HUES48 (cell line): ENCODE results near the gene KCNB1.
A peak's percentile ranks its signal among the peaks of the same experiment; 100 is the strongest.

Experiments
- H3K27ac ChIP-seq: one replicate; pipeline ENCODE4 v1.7.0; 2013; ENCODE audit warnings: low read depth, low read length, inconsistent platforms
- H3K27me3 ChIP-seq: 2 replicates; pipeline ENCODE4 v1.6.1; 2013; ENCODE audit warnings: mild to moderate bottlenecking, low read length; ENCODE audit not compliant: control insufficient read depth, insufficient read depth
- H3K36me3 ChIP-seq: 2 replicates; pipeline ENCODE4 v1.6.1; 2013; ENCODE audit warnings: low read length; ENCODE audit not compliant: control insufficient read depth, insufficient read depth
- H3K4me1 ChIP-seq: 2 replicates; pipeline ENCODE4 v1.6.1; 2013; ENCODE audit warnings: mild to moderate bottlenecking, low read length; ENCODE audit not compliant: control insufficient read depth, insufficient read depth
- H3K4me3 ChIP-seq: 2 replicates; pipeline ENCODE4 v1.5.1; 2013; ENCODE audit warnings: mild to moderate bottlenecking, low read depth, low read length
- H3K9ac ChIP-seq: 2 replicates; pipeline ENCODE4 v1.6.1; 2013; ENCODE audit warnings: mild to moderate bottlenecking, low read depth, low read length, moderate library complexity
- H3K9me3 ChIP-seq: 2 replicates; pipeline ENCODE4 v1.6.1; 2013; ENCODE audit warnings: low read length; ENCODE audit not compliant: control insufficient read depth, insufficient read depth

Gene KCNB1

DNA sequence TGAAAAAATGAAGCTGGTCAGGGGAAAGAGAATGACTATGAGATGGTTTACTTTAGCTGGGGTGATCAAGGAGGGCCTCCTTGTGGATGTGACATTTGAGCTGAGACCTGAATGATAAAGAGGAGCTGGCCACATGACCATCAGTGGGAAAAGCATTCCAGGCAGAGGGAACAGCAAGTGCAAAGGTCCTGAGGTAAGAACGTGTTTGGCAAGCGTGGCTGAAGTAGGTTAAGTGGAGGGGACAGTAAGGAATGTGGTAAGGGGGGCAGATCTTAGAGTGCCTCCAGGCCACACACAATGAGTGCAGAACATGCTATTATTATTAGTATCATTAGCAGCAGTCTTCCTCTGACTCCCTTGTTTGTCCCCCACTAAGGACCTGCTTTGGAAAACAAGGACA lies 92.6 kb downstream of the KCNB1 start:
- Histone ChIP-seq H3K9me3 (no peaks in the 10 kb centered on the region), H3K9ac (no peak overlapping the region), H3K27me3 (no peaks in the 10 kb centered on the region), H3K36me3 (no peaks in the 10 kb centered on the region), H3K27ac (no peak overlapping the region), H3K4me1 (0 out of 2 replicates have a peak, but pooled peaks cover 1% of the 10 kb centered on the region), H3K4me3 (no peak overlapping the region)

- H3K9ac ChIP-seq = no peak overlapping the region
These were observed 93.7 kb downstream of the KCNB1 start for GRCh38 chr20:49388744-49389143.

DNA sequence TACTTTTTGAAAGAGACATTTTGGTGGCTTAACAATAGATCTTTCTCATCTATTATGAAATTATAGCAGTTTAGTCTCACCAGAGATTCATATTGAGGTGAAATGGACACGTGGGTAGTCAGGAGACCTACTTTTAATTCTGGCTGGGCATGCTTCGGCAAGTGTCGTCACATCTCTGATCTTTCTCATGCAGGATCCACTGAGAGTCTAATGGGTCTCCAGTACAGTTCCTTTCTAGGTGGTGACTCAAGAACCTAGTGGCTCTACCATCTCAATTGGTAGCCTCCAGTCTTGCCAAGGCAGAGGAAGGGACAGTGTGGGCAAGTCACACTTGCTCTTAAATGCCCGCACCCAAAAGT lies 94.9 kb downstream of the KCNB1 start:
- Histone ChIP-seq H3K4me3 (no peak overlapping the region), H3K9ac (no peak overlapping the region), H3K9me3 (no peaks in the 10 kb centered on the region), H3K27me3 (no peaks in the 10 kb centered on the region), H3K27ac (no peak overlapping the region), H3K36me3 (no peaks in the 10 kb centered on the region), H3K4me1 (0 out of 2 replicates have a peak, but pooled peaks cover 4% of the 10 kb centered on the region)

More at GRCh38 chr20:49388744-49389143, 93.7 kb downstream of the KCNB1 start:
- Histone ChIP-seq H3K4me3 (no peak overlapping the region), H3K27me3 (no peaks in the 10 kb centered on the region), H3K36me3 (no peaks in the 10 kb centered on the region), H3K4me1 (0 out of 2 replicates have a peak, but pooled peaks cover 4% of the 10 kb centered on the region), H3K9me3 (no peaks in the 10 kb centered on the region), H3K27ac (no peak overlapping the region)

DNA sequence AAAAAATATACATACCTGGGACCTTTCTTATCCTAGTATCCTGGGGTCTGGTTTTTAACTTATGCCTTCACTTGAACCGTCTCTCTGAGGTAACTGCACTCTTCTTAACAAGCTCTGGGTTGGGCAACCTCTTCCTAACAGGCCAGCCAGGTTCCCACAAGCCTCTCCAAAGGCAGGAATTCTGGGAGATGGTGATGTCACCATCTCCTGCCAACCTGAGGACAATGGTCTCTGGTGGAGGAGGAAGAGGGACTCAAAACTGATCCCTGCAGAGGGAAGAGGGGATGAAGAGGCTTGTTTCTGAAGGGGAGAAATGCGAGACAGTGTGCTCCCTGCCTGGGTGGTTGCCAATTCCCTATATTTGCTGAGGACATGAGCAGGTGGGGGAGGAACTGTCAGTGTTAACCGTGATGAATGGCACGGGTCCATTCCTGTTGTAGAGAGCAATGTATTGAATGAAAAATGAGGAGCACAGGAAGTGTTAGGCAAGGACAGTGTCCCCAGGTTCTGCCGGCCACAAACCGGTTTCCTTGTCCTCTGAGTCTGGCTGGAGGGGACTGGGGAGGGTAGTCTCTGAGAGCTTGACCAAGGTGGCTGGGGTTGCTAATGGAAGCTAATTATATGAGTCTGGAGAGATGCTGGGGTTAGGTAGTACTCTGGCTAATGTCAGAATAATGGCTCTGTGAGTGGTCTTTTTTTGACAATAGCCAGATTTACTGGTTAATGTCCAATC lies 95.5 kb downstream of the KCNB1 start:
- Histone ChIP-seq H3K36me3 (no peaks in the 10 kb centered on the region), H3K9ac (no peak overlapping the region), H3K27me3 (no peaks in the 10 kb centered on the region), H3K4me1 (0 out of 2 replicates have a peak, but pooled peaks cover 4% of the 10 kb centered on the region), H3K27ac (no peak overlapping the region), H3K4me3 (no peak overlapping the region), H3K9me3 (no peaks in the 10 kb centered on the region)

GRCh38 chr20:49385465-49385864 lies 97.0 kb downstream of the KCNB1 start:
- no peak overlapping the region for H3K4me3 ChIP-seq
- H3K36me3 ChIP-seq = no peaks in the 10 kb centered on the region
- no peak overlapping the region for H3K9ac ChIP-seq
- no peaks in the 10 kb centered on the region for H3K9me3 ChIP-seq
- H3K27ac ChIP-seq = no peak overlapping the region
- no peaks in the 10 kb centered on the region for H3K27me3 ChIP-seq
- H3K4me1 ChIP-seq = peaks cover 8% of the 10 kb centered on the region; the same call in 1 of the 2 replicates

GRCh38 chr20:49384437-49385434 lies 97.7 kb downstream of the KCNB1 start:
- no peaks in the 10 kb centered on the region for H3K9me3 ChIP-seq
- H3K4me1 ChIP-seq = peaks cover 14% of the 10 kb centered on the region
- no peaks in the 10 kb centered on the region for H3K27me3 ChIP-seq
- no peaks in the 10 kb centered on the region for H3K36me3 ChIP-seq
- no peak overlapping the region for H3K4me3 ChIP-seq
- no peak overlapping the region for H3K9ac ChIP-seq
- no peak overlapping the region for H3K27ac ChIP-seq

DNA sequence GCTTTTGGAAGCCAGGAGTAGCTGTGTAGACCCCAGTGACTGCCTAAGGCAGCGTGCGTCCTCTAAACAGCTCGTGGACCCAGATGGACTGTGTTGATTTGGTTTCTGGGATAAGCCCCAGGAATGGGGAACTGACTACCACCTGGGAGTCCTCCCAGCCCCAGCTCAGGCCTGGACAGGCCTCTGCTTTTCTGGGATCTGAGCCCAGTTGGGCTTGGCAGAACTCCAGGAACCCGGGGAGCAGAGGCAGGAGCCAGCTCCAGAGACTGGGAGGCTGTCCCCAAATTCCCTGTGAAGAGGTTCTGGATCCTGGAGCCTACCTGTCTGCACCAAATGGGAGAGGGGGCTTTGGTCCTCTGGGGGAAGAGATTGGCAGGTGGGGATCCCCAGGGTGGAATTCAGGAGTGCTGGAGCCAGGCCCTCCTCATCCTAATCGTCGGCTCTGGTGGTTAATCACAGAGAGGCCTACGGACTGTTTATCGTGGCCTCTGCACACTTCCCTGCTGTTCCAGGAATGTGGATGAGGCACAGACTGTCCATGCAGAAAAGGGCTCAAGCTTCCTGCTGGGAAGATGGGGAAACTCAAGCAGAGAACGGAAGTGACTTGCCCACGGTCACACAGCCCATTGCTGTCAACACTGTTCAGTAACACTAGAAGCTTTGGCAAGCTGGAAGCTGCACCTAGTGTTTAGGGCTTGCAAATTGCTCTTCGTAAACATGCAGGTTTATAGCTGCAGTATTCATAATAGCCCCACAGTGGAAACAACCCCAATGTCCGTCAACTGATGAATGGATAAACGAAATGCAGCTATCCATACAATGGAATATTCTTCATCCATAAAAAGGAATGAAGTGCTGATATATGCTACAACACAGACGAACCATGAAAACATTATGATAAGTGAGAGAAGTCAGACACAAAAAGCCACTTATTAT lies 100.6 kb downstream of the KCNB1 start:
- H3K4me3 ChIP-seq = no peak overlapping the region

DNA sequence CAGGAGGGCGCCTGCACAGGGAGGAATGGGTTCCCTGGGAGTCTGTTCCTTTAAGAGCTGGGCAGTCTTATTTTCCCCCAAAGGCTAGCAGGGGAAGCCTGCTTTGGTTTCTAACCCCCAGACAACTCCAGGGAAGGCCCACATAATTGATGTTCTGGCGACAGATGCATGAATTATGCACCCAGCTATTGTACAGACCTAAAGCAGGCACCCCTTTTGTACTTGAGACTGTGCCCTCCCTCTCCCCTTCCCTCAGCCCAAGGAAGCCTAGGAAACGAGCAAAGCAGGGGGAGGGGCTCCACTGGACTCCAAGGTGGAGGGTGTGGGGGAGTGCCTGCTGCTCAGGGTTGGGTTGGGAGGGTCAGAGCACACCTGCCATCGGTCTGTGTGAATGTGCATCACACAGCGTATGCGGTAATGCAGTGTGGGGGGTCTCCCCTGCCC lies 102.1 kb downstream of the KCNB1 start:
- no peaks in the 10 kb centered on the region for H3K27me3 ChIP-seq
- H3K36me3 ChIP-seq = no peaks in the 10 kb centered on the region
- no peak overlapping the region for H3K27ac ChIP-seq
- H3K4me3 ChIP-seq = 0 out of 2 replicates have a peak overlapping the region, but pooled peaks have one; percentile 43
- no peaks in the 10 kb centered on the region for H3K9me3 ChIP-seq
- H3K9ac ChIP-seq = no peak overlapping the region
- peaks cover 14% of the 10 kb centered on the region for H3K4me1 ChIP-seq

More for the DNA sequence above, 100.6 kb downstream of the KCNB1 start:
- no peaks in the 10 kb centered on the region for H3K27me3 ChIP-seq
- H3K36me3 ChIP-seq = no peaks in the 10 kb centered on the region
- H3K9ac ChIP-seq = no peak overlapping the region
- no peaks in the 10 kb centered on the region for H3K9me3 ChIP-seq
- no peak overlapping the region for H3K27ac ChIP-seq
- peaks cover 14% of the 10 kb centered on the region for H3K4me1 ChIP-seq

DNA sequence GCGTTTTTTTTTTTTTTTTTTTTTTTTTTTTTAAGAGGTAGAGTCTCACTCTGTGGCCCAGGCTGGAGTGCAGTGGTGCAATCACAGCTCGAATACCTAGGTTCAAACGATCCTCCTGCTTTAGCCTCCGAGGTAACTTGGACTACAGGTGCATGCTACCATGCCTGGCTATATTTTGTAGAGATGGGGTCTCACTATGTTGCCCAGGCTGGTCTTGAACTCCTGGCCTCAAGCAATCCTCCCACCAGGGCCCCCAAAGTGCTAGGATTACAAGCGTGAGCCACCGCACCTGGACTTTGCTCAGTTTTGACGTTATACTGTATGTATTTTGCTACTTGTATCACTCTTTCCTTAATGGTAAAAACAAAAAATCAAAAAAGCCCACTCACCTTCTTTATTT lies 103.1 kb downstream of the KCNB1 start:
- Histone ChIP-seq H3K9me3 (no peaks in the 10 kb centered on the region), H3K9ac (no peak overlapping the region), H3K27me3 (no peaks in the 10 kb centered on the region), H3K27ac (no peak overlapping the region), H3K36me3 (no peaks in the 10 kb centered on the region), H3K4me3 (no peak overlapping the region), H3K4me1 (peaks cover 10% of the 10 kb centered on the region)

DNA sequence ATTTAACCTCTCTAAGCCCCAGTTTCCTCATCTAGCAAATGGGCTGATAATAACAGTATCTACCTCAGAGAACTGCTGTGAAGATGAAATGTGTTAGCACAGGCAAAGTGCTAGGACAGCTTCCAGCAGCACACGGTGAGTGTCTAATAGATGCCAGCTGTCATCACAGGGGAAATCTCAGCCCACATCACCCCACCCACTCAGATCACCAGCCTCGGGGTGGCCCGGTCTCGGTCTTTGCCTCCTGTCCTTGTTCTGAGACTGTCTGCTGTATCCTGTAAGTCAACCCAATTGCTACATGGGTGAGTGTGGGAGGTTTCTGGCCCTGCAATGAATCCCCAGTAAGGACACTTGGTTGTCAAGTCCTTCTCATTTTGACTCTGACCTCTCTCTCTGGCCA lies 105.1 kb downstream of the KCNB1 start:
- no peak overlapping the region for H3K27ac ChIP-seq
- peaks cover 10% of the 10 kb centered on the region for H3K4me1 ChIP-seq
- no peaks in the 10 kb centered on the region for H3K9me3 ChIP-seq
- no peak overlapping the region for H3K9ac ChIP-seq
- no peaks in the 10 kb centered on the region for H3K27me3 ChIP-seq
- no peaks in the 10 kb centered on the region for H3K36me3 ChIP-seq
- no peak overlapping the region for H3K4me3 ChIP-seq
